NCI-H774 (cell line): ENCODE results near the gene LETM1.

Experiments
- DNase-seq: peaks from one replicate; lab custom pipeline; 2025; lab: John Stamatoyannopoulos, UW

Gene LETM1

GRCh38 chr4:1856071-1856942 lies at the start of gene LETM1:
Gene LETM1, minus strand, starts transcription at chr4:1856156. Its CDS starts 206 bp downstream, at chr4:1855950.
- peak; percentile 93 for DNase-seq

GRCh38 chr4:1904042-1904441 lies 48.1 kb upstream of the LETM1 start:
- no peak for DNase-seq

GRCh38 chr4:1903035-1903434 lies 47.1 kb upstream of the LETM1 start:
- DNase-seq: no peak

GRCh38 chr4:1902243-1902642 lies 46.3 kb upstream of the LETM1 start:
- no peak for DNase-seq

GRCh38 chr4:1901127-1901526 lies 45.2 kb upstream of the LETM1 start:
- no peak for DNase-seq

- DNase-seq: no peak
These were observed 44.7 kb upstream of the LETM1 start for GRCh38 chr4:1900624-1901023.

- no peak for DNase-seq
These were observed 44.1 kb upstream of the LETM1 start for GRCh38 chr4:1900087-1900433.

GRCh38 chr4:1899149-1900086 lies 43.5 kb upstream of the LETM1 start:
- DNase-seq: peak; percentile 40

- no peak for DNase-seq
These were observed 42.7 kb upstream of the LETM1 start for GRCh38 chr4:1898681-1899080.

GRCh38 chr4:1898007-1898406 lies 42.1 kb upstream of the LETM1 start:
- no peak for DNase-seq

- no peak for DNase-seq
These were observed 40.7 kb upstream of the LETM1 start for GRCh38 chr4:1896658-1896991.

- DNase-seq: no peak
These were observed 40.2 kb upstream of the LETM1 start for GRCh38 chr4:1895971-1896657.

- DNase-seq: no peak
These were observed 35.1 kb upstream of the LETM1 start for GRCh38 chr4:1890979-1891570.

- DNase-seq: no peak
These were observed 31.1 kb upstream of the LETM1 start for GRCh38 chr4:1887052-1887451.

- no peak for DNase-seq
These were observed 29.5 kb upstream of the LETM1 start for GRCh38 chr4:1885414-1885813.

GRCh38 chr4:1883583-1883982 lies 27.6 kb upstream of the LETM1 start:
- no peak for DNase-seq

- DNase-seq: no peak
These were observed 26.9 kb upstream of the LETM1 start for GRCh38 chr4:1882850-1883271.

GRCh38 chr4:1880332-1880731 lies 24.4 kb upstream of the LETM1 start:
- DNase-seq: no peak

- no peak for DNase-seq
These were observed 23.5 kb upstream of the LETM1 start for GRCh38 chr4:1879485-1879884.

GRCh38 chr4:1874201-1874600 lies 18.2 kb upstream of the LETM1 start:
- DNase-seq: peak; percentile 58

- no peak for DNase-seq
These were observed 17.8 kb upstream of the LETM1 start for GRCh38 chr4:1873776-1874175.

- DNase-seq: no peak
These were observed 17.3 kb upstream of the LETM1 start for GRCh38 chr4:1873291-1873690.
